D341Med (cell line): ENCODE measurements around the gene ZNF212.

Experiments used
- DNase-seq: peaks from one replicate; pipeline ENCODE4 v3.0.0; 2012; ENCODE audit warnings: low spot score

Gene ZNF212

DNA sequence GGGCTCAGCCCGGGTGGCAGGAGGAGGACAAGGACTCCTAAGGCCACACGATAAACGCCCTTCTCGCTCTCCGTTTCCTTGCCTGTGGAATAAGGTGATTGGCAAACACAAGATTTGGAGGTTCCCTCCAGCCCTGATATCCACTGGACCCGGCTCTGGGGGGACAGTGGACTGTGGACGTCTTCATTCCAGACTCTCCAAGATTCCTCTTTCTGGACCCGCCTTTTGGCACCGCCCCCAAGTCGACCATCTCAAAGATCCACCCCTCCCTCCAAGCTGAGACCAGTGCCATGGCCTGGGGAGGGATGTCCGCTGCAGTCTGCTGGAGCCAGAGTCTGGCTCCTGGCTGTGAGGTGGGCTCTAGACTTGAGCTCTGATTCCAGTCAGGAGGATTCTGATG, 46.2 kb downstream of the ZNF212 start:
- no peak for DNase-seq

DNA sequence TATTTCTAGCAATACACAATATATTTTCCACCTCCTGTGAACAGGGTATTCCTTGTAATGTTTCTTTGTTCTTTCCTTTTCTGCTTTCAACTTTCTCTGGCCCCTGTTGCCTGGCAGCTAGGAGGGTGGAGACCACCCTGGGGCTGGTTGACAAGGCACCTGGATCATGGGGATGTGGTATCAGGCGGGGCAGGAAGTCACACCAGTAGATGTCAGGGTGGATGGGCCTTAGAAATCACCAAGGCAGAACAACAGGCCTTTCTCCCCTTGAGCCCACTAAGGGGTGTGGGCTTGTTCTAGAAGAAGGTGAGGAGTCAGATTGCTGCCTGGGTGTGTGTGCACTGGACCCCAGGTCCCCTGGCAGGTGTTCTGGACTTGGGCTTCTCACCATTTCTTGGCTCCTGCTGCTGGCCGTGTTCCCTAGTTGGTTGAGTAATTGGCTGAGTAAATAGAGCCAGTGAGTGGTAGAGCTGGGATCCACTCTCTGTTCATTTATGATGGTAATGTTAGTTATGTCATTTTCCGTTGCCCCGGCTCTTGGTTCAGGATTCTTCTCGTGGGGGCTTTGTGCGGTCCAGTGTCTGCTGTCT, 47.5 kb downstream of the ZNF212 start:
- peak; percentile 5 for DNase-seq

DNA sequence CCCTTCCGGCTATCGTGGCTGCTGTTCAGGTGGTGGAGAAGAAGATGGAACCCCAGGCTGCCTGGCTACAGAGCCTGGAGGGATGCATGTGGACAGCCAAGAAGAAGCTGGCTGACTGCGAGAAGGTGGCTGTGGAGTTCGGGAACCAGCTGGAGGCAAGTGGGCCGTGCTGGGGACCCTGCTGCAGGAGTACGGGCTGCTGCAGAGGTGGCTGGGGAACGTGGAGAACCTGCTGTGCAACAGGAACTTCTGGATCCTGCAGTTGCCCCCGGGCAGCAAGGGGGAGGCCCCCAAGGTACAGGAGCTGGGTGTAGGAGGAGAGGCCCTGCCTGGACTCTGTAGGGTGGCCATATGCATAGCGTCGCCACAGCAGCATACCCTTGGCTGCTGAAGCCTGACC, 48.2 kb downstream of the ZNF212 start:
- DNase-seq, result peak; percentile 8

DNA sequence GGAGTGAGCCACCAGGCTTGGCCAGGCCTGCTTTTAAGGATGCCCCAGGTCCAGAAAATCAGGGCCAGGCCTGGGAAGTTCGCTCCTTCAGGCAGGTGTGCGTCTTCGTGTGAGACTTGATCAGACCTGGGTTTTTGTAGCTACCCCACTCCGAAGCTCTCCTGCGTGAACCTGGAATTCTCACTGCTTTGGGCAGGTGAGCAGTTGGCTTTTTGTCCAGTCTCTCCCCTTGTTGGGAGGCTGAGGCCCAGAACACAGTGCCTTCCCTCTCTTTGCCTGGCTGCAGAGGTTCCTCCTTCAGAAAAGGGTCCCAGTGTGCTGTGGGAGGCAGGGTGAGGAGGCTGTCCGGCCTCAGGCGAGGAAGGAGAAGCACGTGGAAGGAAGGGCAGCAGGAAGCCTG, 49.8 kb downstream of the ZNF212 start:
- peak; percentile 6 for DNase-seq

DNA sequence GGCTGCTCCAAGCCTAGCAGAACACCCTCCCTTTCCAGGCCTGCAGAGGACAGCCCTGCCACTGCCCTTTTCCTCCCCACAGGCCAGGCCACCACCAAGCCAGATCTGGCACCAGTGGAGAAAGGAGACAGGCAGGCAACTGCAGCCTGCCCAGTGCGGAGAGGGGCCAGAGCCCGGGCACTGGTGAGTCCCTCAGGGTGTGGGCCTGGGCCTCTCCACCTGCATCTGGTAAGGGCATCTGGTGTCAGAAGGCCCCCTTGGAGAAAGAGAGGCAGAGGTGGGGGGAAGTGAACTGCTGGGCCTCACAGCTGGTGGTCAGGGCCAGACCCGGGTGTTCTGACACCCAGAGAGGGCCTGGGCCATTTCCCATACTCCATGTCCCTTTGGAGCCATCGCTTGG, 50.4 kb downstream of the ZNF212 start:
- DNase-seq, result peak; percentile 17

DNA sequence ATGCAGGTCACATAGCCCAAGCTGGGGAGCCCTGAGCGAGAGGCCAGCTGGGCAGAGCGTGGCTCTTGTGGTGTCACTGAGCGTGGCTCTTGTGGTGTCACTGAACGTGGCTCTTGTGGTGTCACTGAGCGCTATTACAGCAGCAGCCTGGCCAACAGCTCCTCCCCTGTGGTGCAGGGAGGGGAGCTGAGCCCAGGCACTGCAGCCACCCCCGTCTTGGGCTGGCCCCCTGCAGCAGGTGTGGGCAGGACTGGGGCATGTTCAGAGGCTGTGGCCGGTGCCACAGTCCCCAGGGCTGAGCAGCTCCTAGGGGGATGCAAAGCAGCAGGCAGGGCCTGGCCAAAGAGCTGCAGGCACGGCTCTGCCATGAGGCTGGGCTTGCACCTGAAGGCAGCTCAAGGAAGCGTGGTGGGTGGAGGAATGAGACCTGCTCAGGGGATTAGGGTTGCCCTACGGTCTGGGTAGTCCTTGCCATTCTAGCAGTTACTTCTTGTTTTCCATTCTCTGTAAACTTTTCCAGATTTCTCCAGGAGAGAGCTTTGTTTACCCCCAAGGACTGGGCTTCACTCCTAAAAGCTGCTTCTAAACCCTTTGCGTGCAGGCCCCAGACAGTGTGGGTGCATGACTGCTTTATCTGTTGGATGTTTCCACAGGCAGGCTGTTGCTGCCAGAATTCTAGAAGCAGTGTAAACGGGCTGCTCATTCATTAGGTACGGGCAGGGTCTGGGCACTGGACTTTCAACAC, 51.8 kb downstream of the ZNF212 start:
- DNase-seq, result peak; percentile 19

DNA sequence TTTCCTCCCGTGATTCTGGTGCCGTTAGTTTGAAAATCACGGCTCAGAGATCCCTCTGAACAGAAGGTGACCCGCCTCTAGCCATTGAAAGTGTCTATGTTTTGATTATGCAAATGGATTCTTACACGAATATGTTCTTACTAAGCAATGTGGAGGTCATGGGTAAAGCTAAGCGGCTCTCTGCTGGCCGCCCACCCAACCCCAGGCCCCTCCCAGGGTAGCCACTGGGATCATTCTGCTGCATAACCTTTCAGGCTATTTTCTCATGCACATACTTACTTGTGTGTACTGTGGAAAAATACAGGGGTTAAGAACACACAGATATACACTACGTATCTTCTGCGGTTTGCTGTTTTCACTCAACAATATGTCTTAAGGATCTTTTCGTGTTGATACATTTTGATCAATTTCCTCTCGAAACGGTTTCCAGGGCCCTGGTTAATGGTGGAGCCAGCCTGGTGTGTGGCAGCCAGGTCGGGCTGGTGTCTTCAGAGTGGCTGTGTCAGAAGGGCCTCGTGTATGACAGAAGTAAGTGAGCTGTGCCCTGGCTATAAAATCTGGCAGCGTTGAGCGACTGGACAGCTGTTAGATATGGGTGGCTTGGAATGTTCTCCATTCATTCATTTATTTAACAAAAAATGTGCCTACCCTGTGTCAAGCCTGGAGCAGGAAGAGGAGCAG, 52.5 kb downstream of the ZNF212 start:
- DNase-seq, result no peak

DNA sequence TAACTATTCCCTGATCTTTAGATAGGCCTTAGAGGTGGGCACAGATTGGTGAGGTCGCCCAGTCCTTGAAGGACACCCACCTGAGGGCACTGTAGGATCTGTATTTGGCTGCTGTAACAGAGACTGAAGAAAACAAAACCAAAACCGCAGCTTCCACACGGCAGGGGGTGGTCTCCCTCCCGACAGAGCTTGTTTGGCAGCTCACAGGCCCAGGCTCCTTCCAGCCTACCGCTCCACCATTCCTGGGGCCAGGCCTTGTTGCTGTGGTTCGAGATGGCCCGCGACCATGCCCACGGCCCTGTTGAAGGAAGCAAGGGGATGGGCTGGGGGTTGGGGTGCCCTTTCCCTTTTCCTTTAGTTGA, 53.0 kb downstream of the ZNF212 start:
- DNase-seq, result peak; percentile 33

DNA sequence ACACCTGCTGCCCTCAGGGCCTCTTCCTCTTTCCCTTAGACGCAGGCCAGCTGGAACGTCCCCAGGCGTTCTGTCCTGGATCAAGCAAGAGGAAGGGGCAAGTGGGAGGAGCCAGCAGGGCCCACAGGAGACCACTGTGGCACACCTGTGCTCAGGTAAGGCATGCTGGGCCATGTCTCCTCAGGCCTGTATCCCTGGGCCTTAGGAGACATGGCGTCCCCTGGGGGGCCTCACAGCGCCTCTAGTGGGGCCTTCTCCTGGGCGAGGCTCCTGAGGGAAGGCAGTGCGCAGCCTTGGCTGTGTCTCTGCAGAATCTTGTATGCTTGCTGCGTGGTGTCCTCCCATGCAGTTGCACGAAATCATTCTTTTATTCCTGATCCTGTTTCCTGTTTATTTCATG, 53.9 kb downstream of the ZNF212 start:
- DNase-seq, result peak; percentile 15

DNA sequence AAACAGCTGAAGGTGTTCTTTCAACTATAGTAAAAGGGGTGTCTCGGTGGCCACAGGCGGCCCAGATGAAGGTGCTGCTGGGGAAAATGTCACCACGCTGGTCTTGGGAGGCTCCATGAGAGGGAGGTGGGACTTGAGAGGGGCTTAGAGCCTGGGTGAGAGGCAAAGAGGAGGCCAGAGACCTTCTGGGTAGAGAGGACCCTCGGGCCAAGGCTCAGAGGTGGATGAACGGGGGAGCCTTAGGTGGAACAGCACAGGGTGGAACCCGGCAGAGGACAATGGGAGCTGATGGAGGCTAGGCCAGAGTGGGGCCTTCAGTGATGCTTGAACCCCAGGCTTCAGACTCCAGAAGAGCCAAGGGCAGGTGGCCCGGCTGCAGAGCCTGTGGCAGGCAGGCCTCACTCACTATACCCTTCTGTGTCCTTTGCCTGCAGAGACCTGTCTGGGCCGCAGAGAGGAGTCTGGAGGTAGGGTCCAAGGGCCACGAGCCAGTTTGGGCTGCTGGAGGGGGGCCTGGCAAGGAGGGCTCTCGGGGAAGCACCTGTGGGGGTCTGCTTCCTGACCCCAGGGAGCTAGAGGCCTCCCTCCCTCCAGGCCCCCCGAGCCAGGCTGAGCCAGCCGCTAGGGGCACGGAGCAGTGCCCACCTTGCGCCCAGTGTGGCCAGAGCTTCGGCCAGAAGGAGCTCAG, 54.6 kb downstream of the ZNF212 start:
- peak; percentile 20 for DNase-seq

DNA sequence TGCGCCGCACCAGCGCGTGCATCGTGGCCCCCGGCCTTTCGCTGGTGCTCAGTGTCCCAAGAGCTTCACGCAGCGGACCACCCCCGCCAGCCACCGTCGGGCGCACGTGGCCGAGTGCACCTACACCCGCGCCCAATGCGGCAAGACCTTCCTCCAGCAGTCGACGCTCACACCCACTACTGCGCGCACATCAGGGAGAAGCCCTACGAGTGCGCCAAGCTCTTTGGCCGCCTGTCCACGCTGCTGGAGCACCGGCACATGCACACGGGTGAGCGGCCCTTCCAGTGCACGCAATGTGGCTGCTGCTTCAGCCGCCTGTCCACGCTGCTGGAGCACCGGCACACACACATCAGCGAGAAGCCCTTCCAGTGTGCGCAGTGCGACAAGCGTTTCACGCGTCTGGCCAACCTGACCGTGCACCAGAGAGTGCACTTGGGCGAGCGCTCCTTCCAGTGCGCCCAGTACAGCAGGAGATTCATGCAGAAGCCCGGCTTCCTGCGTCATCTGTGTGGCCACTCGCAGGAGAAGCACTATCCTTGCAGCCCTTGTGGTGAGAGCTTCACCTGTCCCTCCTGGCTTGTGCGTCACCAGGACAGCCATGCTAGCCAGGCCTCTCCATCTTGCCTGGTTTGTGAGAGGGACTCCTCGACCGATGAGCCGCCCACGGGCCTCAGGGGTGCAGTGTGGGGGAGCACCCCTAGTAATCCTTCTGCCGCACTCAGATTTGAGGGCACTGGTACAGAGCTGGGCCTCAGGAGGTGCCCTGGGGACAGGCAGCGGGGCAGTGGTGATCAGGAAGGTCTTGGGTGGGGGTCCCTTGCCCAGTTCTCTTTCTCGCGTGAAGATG, 55.4 kb downstream of the ZNF212 start:
- DNase-seq, result peak; percentile 23

DNA sequence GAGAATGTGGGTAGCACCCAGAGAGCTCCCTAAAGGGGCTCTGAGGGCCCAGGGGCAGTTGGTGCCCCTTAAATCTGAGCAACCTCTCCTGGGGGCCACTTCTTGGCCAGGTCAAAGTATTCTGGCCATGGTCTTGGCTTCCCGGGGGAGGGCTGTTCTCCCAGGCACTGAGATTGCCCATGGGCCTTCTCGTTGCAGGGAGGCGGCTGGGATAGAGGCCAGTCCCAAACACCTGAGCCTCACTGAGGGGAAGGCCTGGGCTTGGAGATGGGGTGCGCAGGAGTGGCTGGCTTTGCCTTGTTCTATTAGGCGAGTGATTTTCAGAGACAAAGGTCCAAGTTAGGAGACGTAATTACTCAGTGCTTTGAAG, 56.0 kb downstream of the ZNF212 start:
- DNase-seq, result peak; percentile 14

DNA sequence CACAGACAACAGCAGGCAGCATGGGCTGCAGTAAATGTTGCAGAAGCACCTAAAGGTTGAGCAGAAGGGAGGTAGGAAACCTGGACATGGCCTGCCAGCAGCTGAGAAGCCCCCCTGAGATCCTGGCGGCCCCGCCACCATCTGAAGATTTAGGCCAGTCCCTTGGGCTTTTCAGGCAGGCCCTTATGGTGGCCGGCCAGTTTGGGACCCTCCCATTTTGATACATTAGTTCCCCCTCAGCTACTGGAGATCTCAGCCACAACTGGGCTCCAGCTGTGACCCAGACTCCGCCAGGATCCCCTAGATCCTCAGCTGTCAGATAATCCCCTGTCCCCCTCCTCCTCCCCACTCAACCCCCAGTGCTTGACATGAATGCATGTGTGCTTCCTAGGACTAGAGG, 56.9 kb downstream of the ZNF212 start:
- DNase-seq, result no peak

DNA sequence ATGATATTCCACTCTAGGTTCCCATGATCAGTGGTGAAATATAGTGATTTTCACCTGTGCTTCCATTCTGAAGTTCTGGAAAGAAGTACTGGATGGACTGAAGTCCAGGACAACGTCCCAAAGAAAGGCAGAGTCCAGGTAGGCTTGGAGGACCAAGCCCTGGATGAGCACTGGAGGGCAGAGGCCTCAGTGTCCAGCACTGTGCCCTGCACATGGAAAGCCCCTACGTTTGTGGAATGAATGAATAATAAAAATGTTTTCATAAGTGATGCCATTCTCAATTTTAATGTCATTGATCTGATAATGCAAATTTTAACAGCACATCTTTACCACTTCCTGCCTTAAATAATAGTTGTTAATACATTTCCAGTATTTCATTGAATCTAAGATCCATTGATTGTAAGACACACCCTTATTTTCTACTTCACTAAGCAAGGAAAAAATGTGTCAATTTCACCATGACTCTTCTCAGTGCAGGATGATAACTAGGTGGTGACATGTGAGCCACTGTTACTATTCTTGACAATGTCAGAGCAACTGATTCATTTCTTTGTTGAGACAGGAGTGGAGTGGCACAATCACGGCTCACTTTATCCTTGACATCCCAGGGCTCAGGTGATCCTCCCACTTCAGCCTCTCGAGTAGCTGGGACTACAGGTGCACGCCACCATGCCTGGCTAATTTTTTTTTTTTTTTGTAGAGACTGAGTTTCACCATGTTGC, 57.7 kb downstream of the ZNF212 start:
- no peak for DNase-seq

DNA sequence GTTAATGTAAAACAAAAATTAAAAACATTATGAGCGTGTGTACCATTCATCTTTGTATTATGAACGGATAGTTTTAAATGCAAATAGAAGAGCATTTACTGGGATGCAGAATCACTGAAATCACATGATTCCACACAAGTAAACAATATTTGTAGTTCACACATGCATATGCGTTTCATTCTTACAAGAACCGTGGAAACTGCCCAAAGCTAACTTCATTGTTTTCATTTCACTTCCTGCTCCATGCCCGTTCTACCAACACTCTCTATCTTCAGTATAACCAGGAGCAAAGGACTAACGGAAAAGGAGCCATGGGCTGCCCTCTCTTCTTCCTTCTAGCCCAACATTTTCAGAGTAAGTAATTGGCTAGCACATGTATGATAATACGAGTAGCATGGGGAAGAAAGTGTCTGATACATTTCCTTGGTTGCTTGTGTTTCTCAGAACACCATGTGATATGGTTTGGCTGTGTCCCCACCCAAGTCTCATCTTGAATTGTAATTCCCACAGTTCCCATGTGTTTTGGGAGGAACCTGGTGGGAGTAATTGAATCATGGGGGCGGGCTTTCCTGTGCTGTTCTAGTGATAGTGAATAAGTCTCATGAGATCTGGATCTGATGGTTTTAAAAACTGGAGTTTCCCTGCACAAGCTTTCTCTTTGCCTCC, 61.3 kb downstream of the ZNF212 start:
- no peak for DNase-seq

DNA sequence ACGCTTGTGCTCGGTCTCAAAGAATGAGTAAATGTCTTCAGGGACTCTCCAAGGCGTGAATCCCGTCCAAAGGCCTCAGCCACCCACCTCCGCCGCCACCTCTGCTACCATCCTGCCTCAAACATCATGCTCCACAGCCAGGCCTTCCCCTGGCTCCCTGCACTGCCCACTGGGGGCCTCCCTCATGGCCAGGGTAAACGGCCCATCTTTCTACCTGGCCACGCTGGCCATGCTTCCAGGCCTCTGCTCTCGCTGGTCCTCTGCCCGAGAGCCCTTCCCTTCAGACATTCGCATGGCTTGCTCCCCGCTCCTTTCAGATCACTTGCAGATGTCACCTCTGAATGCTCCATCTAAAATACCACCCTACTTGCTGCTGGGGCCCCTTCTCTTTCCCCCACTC, 62.8 kb downstream of the ZNF212 start:
- no peak for DNase-seq

DNA sequence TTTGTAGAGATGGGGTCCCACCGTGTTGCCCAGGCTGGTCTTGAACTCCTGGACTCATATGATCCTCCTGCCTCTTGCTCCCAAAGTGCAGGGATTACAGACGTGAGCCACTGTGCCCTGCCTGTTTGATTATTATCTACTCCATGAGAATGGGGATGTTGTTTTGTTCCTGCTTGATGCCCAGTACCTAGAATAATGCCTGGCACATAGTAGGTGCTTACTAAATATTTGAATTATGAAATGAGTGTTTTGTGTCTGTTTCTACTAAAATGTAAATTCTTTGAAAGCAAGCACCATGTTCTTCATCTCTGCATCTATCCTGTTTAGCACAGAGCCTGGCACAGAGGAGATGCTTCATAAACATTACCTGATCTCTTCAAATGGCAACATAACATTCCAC, 63.4 kb downstream of the ZNF212 start:
- no peak for DNase-seq

DNA sequence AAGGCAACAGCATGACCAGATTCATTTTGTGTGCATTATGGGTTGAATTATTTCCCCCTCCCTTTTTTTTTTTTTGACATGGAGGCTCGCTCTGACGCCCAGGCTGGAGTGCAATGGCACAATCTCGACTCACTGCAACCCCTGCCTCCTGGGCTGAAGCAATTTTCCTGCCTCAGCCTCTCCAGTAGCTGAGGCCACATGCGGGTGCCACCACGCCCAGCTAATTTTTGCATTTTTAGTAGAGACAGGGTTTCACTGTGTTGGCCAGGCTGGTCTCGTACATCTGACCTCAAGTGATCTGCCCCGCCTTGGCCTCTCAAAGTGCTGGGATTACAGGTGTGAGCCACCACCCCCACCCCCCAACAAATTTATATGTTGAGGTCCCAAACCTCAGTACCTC, 64.6 kb downstream of the ZNF212 start:
- no peak for DNase-seq
